ENCODE results near the gene TNIK. TPM values are rescaled to one million over a fixed set of nuclear protein-coding genes. Genes with fewer than 3 reads are reported as not detected.

Gene TNIK
- total RNA-seq, 2 donors from 2014 or later, result 31.7 to 37.9 TPM

DNA sequence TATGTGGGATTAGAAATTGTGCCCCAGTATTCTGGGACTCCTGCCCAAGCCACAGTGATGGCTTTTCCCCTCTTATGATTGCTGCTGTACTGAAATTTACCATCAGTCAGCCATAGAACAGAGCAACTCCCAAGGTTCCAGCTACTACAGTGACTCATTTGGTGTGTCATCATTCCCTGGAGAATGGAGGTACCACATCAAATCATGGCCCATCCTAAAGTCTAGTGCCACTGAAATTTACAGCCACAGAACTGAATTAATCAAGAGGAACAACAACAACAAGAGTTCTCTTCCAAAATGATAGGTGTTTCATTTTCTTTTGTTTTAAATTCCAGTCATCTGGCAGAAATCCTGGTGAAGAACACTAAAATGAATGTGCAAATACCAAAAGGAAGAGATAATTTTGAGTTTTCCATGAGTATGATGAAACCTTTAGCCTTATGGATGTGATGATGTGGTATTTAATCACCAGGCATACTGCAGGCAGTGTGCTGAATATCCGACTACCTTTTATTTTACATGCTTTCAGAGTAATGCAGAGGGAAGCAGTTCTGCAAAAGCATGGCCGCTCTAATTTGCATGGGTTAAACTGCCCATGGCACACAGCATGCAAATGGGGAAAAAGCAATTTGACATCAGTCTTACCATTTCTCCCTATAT lies 358.1 kb downstream of the TNIK start:
- ATAC-seq, result no peak
- Mint-ChIP-seq H3K36me3 (peaks cover 23 to 24% of the 10 kb centered on the region in 2 donors), H3K27ac (no peak overlapping the region), H3K9me3 (no peaks in the 10 kb centered on the region)
- no peak for DNase-seq (ENCODE audit: low spot score in 2 of 2)

GRCh38 chr3:171099911-171100310 lies 360.3 kb downstream of the TNIK start:
- no peak for DNase-seq (ENCODE audit: low spot score in 2 of 2)
- H3K27ac Mint-ChIP-seq, result no peak overlapping the region
- H3K9me3 Mint-ChIP-seq, result no peaks in the 10 kb centered on the region
- no peak for ATAC-seq
- peaks cover 12 to 24% of the 10 kb centered on the region in 2 donors for H3K36me3 Mint-ChIP-seq

DNA sequence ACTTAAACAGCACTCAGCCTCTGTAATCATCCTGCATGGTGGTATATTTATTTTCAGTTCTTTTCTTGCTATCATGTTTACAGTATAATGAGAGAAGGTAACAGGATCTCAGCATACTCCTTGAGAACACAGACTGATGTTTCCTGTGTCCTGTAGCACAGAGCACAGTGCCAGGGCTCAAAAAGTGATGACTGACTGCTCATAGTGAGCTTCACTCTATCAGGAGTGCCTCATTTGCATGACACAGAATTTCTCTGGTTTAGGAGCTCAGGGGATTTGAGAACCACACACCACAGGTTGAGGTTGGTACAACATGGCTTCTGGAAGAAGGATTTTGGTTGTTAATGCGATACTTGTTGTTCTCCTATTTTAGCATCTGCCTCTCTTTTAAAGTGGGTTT lies 365.1 kb downstream of the TNIK start:
- Mint-ChIP-seq H3K9me3 (no peaks in the 10 kb centered on the region), H3K27ac (no peak overlapping the region), H3K36me3 (peaks cover 7 to 9% of the 10 kb centered on the region in 2 donors)
- no peak for ATAC-seq
- no peak for DNase-seq (ENCODE audit: low spot score in 2 of 2)

- peak overlapping the region in 1 of 2 donors; percentile 34 for H3K27ac Mint-ChIP-seq
- DNase-seq (ENCODE audit: low spot score in 2 of 2), result no peak
- no peaks in the 10 kb centered on the region for H3K9me3 Mint-ChIP-seq
- ATAC-seq, result no peak
- H3K36me3 Mint-ChIP-seq, result peaks cover 4 to 8% of the 10 kb centered on the region in 2 donors
These were observed 365.8 kb downstream of the TNIK start for GRCh38 chr3:171094411-171094810.

- Mint-ChIP-seq H3K27ac (peak overlapping the region in 1 of 2 donors; percentile 32), H3K36me3 (peaks cover 0 to 4% of the 10 kb centered on the region in 2 donors), H3K9me3 (no peaks in the 10 kb centered on the region)
- DNase-seq (ENCODE audit: low spot score in 2 of 2) (no peak), ATAC-seq (no peak)
These were observed 366.7 kb downstream of the TNIK start for GRCh38 chr3:171093462-171093861.

DNA sequence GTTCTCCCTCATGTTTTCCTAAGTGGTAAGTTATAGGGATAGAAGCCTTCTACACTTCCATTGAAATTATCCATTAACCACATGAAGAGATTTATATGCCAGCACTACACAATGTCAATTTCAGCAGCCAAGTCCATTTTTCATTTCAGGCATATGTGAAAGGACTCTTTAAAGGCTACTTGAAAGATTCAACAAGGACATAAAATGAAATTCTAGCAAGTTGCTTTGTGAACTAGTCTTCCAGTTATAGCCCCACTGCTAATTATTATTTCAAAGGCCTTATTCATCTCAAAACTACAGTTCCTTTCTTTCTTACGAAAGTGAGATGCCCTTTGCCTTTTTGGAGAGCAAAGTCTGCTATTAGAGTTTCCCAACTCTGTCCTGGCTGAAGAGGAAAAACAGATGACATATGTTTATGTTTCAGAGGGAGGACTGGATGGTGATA lies 367.7 kb downstream of the TNIK start:
- Mint-ChIP-seq H3K36me3 (peaks cover 0 to 4% of the 10 kb centered on the region in 2 donors), H3K9me3 (no peaks in the 10 kb centered on the region), H3K27ac (no peak overlapping the region)
- DNase-seq (ENCODE audit: low spot score in 2 of 2) (no peak), ATAC-seq (no peak)

GRCh38 chr3:171090321-171090720 lies 369.9 kb downstream of the TNIK start:
- Mint-ChIP-seq H3K36me3 (peaks cover 0 to 4% of the 10 kb centered on the region in 2 donors), H3K27ac (no peak overlapping the region), H3K9me3 (no peaks in the 10 kb centered on the region)
- DNase-seq (ENCODE audit: low spot score in 2 of 2) (no peak), ATAC-seq (no peak)

- H3K9me3 Mint-ChIP-seq, result no peaks in the 10 kb centered on the region
- ATAC-seq (peak; percentile 43 to 79), DNase-seq (ENCODE audit: low spot score in 2 of 2) (no peak)
- H3K36me3 Mint-ChIP-seq, result peaks cover 0 to 4% of the 10 kb centered on the region in 2 donors
- H3K27ac Mint-ChIP-seq, result peak overlapping the region in 1 of 2 donors; percentile 26
These were observed 371.0 kb downstream of the TNIK start for GRCh38 chr3:171088964-171089754.

- Mint-ChIP-seq H3K36me3 (peaks cover 0 to 4% of the 10 kb centered on the region in 2 donors), H3K9me3 (no peaks in the 10 kb centered on the region), H3K27ac (no peak overlapping the region)
- no peak for ATAC-seq
- no peak for DNase-seq (ENCODE audit: low spot score in 2 of 2)
These were observed 371.7 kb downstream of the TNIK start for GRCh38 chr3:171088496-171088895.

DNA sequence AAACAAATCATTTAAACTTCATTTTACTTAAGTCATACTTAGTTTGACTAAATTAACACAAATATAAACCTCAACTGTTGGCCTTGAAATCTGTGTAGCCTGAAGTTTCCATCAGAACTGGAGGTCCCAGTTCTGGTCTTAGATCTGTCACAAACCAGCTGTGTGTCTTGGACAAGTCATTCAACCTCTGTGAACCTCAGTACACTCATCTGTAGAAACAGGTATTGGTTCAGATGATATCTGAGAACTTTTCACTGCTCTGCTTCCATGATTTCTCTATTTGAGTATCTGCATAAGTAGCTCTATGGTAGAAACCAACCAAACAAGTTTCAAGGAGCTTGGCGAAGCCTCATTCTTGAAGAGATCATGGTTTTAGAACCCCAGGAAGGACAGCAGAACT lies 373.3 kb downstream of the TNIK start:
- Mint-ChIP-seq H3K36me3 (peaks cover 0 to 13% of the 10 kb centered on the region in 2 donors), H3K27ac (peak overlapping the region in 1 of 2 donors; percentile 46), H3K9me3 (no peaks in the 10 kb centered on the region)
- ATAC-seq (peak; percentile 40 to 74), DNase-seq (ENCODE audit: low spot score in 2 of 2) (no peak)

GRCh38 chr3:171077261-171077660 lies 382.9 kb downstream of the TNIK start:
- Mint-ChIP-seq H3K27ac (no peak overlapping the region), H3K36me3 (peaks cover 6 to 36% of the 10 kb centered on the region in 2 donors), H3K9me3 (no peaks in the 10 kb centered on the region)
- ATAC-seq (no peak), DNase-seq (ENCODE audit: low spot score in 2 of 2) (no peak)

DNA sequence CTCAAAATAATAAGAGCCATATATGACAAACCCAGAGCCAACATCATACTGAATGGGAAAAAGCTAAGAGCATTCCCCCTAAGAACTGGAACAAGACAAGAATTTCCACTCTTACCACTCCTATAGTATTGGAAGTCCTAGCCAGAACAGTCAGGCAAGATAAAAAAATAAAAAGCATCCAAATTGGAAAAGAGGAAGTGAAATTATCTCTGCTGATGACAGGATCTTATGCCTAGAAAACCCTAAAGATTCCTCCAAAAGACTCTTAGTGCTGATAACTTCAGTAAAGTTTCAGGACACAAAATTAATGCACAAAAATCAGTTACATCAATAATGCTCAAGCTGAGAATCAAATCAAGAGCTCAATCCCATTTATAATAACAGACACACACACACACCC lies 387.8 kb downstream of the TNIK start:
- Mint-ChIP-seq H3K36me3 (peaks cover 18 to 29% of the 10 kb centered on the region in 2 donors), H3K9me3 (peaks cover 0 to 6% of the 10 kb centered on the region in 2 donors), H3K27ac (no peak overlapping the region)
- DNase-seq (ENCODE audit: low spot score in 2 of 2) (no peak), ATAC-seq (no peak)

DNA sequence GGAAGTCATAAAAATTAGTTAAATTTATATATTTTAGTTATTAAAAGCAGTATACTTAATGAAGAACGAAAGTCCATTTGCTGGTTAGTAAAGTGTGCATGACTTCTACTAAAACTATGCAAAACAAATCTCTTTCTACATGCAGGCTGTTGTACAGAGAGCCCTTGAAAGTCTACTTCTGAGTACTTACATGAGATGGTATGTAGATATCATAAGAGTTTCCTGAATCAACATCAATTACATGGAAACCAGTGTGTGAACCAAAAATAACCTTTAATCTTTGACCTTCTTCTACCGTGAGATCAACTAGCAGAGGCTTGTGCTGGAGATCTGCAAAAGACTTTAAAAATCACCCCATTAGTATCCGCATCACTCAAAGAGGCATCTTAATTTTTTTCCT lies 391.5 kb downstream of the TNIK start:
- H3K27ac Mint-ChIP-seq, result no peak overlapping the region
- peaks cover 23 to 30% of the 10 kb centered on the region in 2 donors for H3K36me3 Mint-ChIP-seq
- ATAC-seq, result no peak
- peaks cover 0 to 6% of the 10 kb centered on the region in 2 donors for H3K9me3 Mint-ChIP-seq
- no peak for DNase-seq (ENCODE audit: low spot score in 2 of 2)

- ATAC-seq (no peak), DNase-seq (ENCODE audit: low spot score in 2 of 2) (no peak)
- H3K27ac Mint-ChIP-seq, result no peak overlapping the region
- peaks cover 0 to 6% of the 10 kb centered on the region in 2 donors for H3K9me3 Mint-ChIP-seq
- peaks cover 16 to 30% of the 10 kb centered on the region in 2 donors for H3K36me3 Mint-ChIP-seq
These were observed 394.0 kb downstream of the TNIK start for GRCh38 chr3:171066206-171066605.

DNA sequence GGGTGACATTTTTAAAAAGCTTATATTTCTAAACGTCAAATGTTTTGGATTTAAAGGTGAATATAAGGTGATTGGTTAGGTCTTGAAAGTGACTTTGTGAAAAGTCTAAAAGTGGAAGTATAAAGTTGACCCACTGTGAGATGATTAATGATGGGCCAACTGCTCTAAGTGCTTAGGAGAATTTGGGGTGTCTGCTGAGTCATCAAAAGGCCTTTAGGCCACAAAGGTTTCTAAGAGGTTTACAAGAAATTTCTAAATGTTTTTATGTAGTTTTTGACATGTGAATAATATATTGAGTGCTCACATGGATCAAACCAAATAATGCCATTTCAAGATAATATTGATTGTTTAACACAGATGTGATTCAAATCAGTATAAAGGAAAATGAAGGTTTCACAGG lies 394.5 kb downstream of the TNIK start:
- Mint-ChIP-seq H3K9me3 (peaks cover 0 to 6% of the 10 kb centered on the region in 2 donors), H3K27ac (no peak overlapping the region), H3K36me3 (peaks cover 16 to 30% of the 10 kb centered on the region in 2 donors)
- no peak for ATAC-seq
- DNase-seq (ENCODE audit: low spot score in 2 of 2), result no peak

DNA sequence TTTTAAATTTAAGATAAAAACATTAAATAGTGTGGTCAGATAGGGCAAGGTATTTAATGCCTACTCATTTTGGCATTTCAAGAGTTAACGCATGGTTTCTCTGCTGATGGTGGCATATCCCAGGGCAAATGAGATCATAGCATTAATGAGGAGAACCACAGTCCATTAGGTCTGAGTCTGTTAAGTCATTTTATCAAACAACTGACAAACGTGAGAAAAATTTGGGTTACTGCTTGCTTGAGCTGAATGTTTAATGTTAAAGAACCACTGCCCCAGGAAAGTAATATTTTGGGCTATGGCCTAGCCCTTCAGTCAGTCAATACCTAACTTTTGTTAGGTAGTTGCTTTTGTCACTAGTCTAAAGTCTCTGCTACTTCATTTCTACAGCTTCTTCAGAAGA lies 395.7 kb downstream of the TNIK start:
- Mint-ChIP-seq H3K9me3 (no peaks in the 10 kb centered on the region), H3K27ac (no peak overlapping the region), H3K36me3 (peaks cover 5 to 19% of the 10 kb centered on the region in 2 donors)
- ATAC-seq (no peak), DNase-seq (ENCODE audit: low spot score in 2 of 2) (no peak)

- DNase-seq (ENCODE audit: low spot score in 2 of 2), result no peak
- Mint-ChIP-seq H3K27ac (no peak overlapping the region), H3K9me3 (no peaks in the 10 kb centered on the region), H3K36me3 (peaks cover 5 to 12% of the 10 kb centered on the region in 2 donors)
- no peak for ATAC-seq
These were observed 398.5 kb downstream of the TNIK start for GRCh38 chr3:171061749-171062148.
